Measurements from ENCODE around the gene CDK9.

GRCh38 chr9:127810378-127811187 is 24.7 kb downstream of the CDK9 start:
- TF ChIP-seq CTCF (conservative IDR thresholded peaks at IDR 0.05; ENCODE audit: low read depth, low read length) (no peak), EZH2 (IDR thresholded peaks at IDR 0.05; ENCODE audit: borderline replicate concordance, low read depth, low read length, poor library complexity, severe bottlenecking) (no peak)
